WERI-Rb-1 (cell line): ENCODE measurements around the gene PLCXD3.

Experiments used
- DNase-seq: peaks from one replicate; pipeline ENCODE4 v3.0.0-alpha.2; 2020
- H3K27ac ChIP-seq: fragments of 250-450 bp; sonication (Bioruptor Pico); 2 replicates; pipeline ENCODE4 v1.5.1; 2020; ENCODE audit warnings: mild to moderate bottlenecking, moderate library complexity
- H3K27me3 ChIP-seq: fragments of 250-450 bp; sonication (Bioruptor Pico); 2 replicates; pipeline ENCODE4 v1.5.1; 2021; ENCODE audit warnings: mild to moderate bottlenecking, low read depth, moderate library complexity; ENCODE audit not compliant: insufficient read depth, severe bottlenecking
- H3K36me3 ChIP-seq: fragments of 250-450 bp; sonication (Bioruptor Pico); 2 replicates; pipeline ENCODE4 v1.5.1; 2020; ENCODE audit warnings: mild to moderate bottlenecking, moderate library complexity
- H3K4me3 ChIP-seq: 2 replicates; pipeline ENCODE4 v1.5.1; 2011; ENCODE audit warnings: low read depth, mild to moderate bottlenecking, control low read depth, low read length
- H3K9me3 ChIP-seq: fragments of 250-450 bp; sonication (Bioruptor Pico); 2 replicates; pipeline ENCODE4 v1.5.1; 2021; ENCODE audit warnings: mild to moderate bottlenecking, moderate library complexity; ENCODE audit not compliant: severe bottlenecking
- CTCF ChIP-seq: IDR thresholded peaks from 2 replicates; pipeline ENCODE4 v1.5.1; 2011; ENCODE audit warnings: low read depth, mild to moderate bottlenecking, control low read depth, inconsistent platforms, low read length

PLCXD3 gene

DNA sequence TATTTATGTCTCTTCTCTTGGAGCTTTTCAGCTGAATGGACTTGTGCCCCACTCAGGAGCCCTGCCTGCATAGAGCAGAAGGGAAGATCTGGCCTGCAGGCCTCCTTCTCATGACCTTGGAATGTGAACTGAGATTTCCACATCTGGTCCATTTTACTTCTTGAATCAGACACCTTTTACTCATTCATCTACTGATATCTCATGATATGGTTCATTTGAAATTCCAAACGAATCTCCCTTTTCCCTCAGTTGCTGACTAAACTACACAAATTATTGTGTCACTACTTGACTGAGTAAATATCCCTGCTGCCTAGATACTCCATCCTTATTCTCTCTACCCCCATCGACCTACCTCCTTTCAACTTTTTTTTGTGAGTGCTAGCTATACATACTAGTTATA lies 138.7 kb downstream of the PLCXD3 start:
- DNase-seq, result no peak
- H3K4me3 ChIP-seq, result no peak overlapping the region
- H3K27me3 ChIP-seq, result no peaks in the 10 kb centered on the region
- no peak overlapping the region for H3K27ac ChIP-seq
- H3K9me3 ChIP-seq, result no peaks in the 10 kb centered on the region
- no peaks in the 10 kb centered on the region for H3K36me3 ChIP-seq
- TF ChIP-seq CTCF, result no peak

GRCh38 chr5:41370482-41370881 lies 139.9 kb downstream of the PLCXD3 start:
- no peak for TF ChIP-seq CTCF
- Histone ChIP-seq H3K4me3 (no peak overlapping the region), H3K27me3 (no peaks in the 10 kb centered on the region), H3K36me3 (no peaks in the 10 kb centered on the region), H3K27ac (no peak overlapping the region), H3K9me3 (no peaks in the 10 kb centered on the region)
- no peak for DNase-seq

DNA sequence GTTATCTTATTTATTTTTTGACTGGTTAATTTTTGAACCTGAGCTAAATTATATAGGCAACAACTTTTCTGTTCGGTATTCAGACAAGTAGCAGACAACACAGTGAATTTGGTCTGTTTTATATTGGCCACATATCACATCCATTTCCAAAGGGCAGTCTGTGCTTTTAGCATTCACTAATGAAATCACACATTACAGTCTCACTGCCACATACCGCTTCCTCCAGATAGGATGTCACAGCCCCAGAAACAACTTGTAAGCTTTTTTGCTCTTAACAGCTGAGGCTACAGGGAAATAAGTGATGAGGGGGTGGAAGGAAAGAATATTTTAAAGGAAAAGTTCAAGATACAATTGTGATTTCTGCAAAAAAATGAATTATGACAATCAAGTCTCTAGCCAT lies 140.6 kb downstream of the PLCXD3 start:
- Histone ChIP-seq H3K27ac (no peak overlapping the region), H3K4me3 (no peak overlapping the region), H3K27me3 (no peaks in the 10 kb centered on the region), H3K9me3 (no peaks in the 10 kb centered on the region), H3K36me3 (no peaks in the 10 kb centered on the region)
- DNase-seq, result no peak
- no peak for TF ChIP-seq CTCF

DNA sequence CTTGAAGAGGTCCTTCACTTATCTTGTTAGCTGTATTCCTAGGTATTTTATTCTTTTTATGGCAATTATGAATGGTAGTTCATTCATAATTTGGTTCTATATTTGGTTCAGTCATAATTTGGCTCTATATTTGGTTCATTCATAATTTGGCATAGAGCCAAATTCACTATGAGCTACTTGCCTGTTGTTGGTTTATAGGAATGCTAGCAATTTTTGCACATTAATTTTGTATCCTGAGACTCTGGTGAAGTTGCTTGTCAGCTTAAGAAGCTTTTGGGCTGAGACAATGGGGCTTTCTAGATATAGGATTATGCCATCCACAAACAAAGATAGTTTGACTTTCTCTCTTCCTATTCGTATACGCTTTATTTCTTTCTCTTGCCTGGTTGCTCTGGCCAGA lies 142.2 kb downstream of the PLCXD3 start:
- H3K27ac ChIP-seq, result no peak overlapping the region
- no peak overlapping the region for H3K4me3 ChIP-seq
- no peak for TF ChIP-seq CTCF
- DNase-seq, result no peak
- no peaks in the 10 kb centered on the region for H3K9me3 ChIP-seq
- H3K27me3 ChIP-seq, result no peaks in the 10 kb centered on the region
- no peaks in the 10 kb centered on the region for H3K36me3 ChIP-seq

DNA sequence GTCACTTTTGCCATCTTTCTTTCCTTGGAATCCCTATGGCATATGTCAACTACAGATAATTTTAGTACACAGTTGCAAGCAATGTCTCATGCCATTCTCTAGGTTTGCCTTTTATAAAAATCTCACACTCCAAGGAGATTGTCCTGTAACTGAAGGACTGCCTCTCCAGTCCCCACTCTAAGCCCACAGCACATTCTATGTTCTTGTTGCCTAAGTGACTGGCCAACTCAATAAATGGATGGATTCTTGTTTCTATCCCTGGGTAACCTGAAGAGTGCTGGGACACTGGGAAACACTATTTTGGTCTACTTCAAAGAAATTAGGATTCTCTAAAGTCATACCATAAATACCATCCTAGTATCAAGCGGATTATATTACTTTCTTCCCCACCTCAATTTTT lies 145.0 kb downstream of the PLCXD3 start:
- H3K27ac ChIP-seq, result no peak overlapping the region
- no peak for TF ChIP-seq CTCF
- H3K36me3 ChIP-seq, result no peaks in the 10 kb centered on the region

GRCh38 chr5:41364346-41364745 lies 146.1 kb downstream of the PLCXD3 start:
- DNase-seq, result no peak

More for the DNA sequence above, 145.0 kb downstream of the PLCXD3 start:
- Histone ChIP-seq H3K27me3 (peaks cover 3% of the 10 kb centered on the region), H3K9me3 (no peaks in the 10 kb centered on the region), H3K4me3 (no peak overlapping the region)
- DNase-seq, result no peak

More at GRCh38 chr5:41364346-41364745, 146.1 kb downstream of the PLCXD3 start:
- H3K9me3 ChIP-seq, result no peaks in the 10 kb centered on the region
- peaks cover 3% of the 10 kb centered on the region for H3K27me3 ChIP-seq
- H3K27ac ChIP-seq, result no peak overlapping the region
- H3K4me3 ChIP-seq, result no peak overlapping the region
- H3K36me3 ChIP-seq, result no peaks in the 10 kb centered on the region
- no peak for TF ChIP-seq CTCF
